Kidney epithelial cell (primary cell): ENCODE results near the gene ADPRM. TPM values are rescaled to one million over a fixed set of nuclear protein-coding genes. Genes with fewer than 3 reads are reported as not detected.

Source experiments
- DNase-seq: peaks from one replicate; pipeline ENCODE4 v3.0.0-alpha.2; 2010; ENCODE audit warnings: low read depth
- H3K27me3 ChIP-seq: 2 replicates; pipeline ENCODE4 v1.6.0; 2011; ENCODE audit warnings: low read length; ENCODE audit not compliant: control insufficient read depth, insufficient read depth
- H3K36me3 ChIP-seq: 2 replicates; pipeline ENCODE4 v1.5.1; 2011; ENCODE audit warnings: low read length; ENCODE audit not compliant: control insufficient read depth, insufficient read depth
- H3K4me3 ChIP-seq: 2 replicates; pipeline ENCODE4 v1.5.1; 2011; ENCODE audit warnings: low read depth, mild to moderate bottlenecking, control low read depth, low read length
- CTCF ChIP-seq: IDR thresholded peaks from 2 replicates; pipeline ENCODE4 v1.5.1; 2011; ENCODE audit warnings: mild to moderate bottlenecking, moderate library complexity, low read length, control low read depth, inconsistent platforms; ENCODE audit not compliant: insufficient read depth, poor library complexity, severe bottlenecking
- total RNA-seq: library from RNA; depleted of rRNA; stranded (reverse); fragments of >200 nt; gene quantifications from 2 replicates; pipeline ENCODE4 v1.2.3, GENCODE V29; 2015

The ADPRM gene, protein sequence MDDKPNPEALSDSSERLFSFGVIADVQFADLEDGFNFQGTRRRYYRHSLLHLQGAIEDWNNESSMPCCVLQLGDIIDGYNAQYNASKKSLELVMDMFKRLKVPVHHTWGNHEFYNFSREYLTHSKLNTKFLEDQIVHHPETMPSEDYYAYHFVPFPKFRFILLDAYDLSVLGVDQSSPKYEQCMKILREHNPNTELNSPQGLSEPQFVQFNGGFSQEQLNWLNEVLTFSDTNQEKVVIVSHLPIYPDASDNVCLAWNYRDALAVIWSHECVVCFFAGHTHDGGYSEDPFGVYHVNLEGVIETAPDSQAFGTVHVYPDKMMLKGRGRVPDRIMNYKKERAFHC
- total RNA-seq: 16.4 and 18.8 TPM in 2 replicates

- TF ChIP-seq CTCF: peak; percentile 48
- no peaks in the 10 kb centered on the region for H3K27me3 ChIP-seq
- peak within 1 kb of the TSS; percentile 97 for H3K4me3 ChIP-seq
- DNase-seq: peak; percentile 79
- no peaks in the 10 kb centered on the region for H3K36me3 ChIP-seq
Observed at GRCh38 chr17:10697092-10698081, at the start of gene ADPRM, which contains the start of gene SCO1. TSS of gene ADPRM (plus strand) at chr17:10697594. CDS start at chr17:10704927, 7,333 bp downstream. TSS of gene SCO1 (minus strand) at chr17:10697533. CDS start at chr17:10697507, 26 bp downstream.

- Histone ChIP-seq H3K36me3 (no peaks in the 10 kb centered on the region), H3K27me3 (no peaks in the 10 kb centered on the region), H3K4me3 (no peak overlapping the region)
- no peak for TF ChIP-seq CTCF
- DNase-seq: no peak
Observed at GRCh38 chr17:10648381-10648780, 49.0 kb upstream of the ADPRM start.

DNA sequence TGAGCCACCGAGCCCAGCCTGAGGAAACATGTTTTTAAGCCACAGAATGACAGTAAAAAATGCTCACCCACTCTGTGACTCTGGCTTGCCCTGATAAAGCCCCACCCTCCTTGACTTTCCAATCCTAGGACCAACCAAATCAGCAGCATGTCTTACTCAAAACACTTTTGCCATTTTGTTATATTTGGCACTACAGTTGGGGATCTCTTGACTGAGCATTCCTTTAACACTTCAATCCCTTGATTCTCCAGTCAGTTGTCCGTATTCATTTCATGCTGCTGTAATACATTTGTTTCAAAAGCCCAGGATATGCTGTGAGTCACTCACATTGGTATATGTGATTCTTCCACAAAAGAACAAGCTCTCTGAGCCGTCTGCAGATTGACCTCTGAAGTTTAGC is 48.4 kb upstream of the ADPRM start:
- H3K36me3 ChIP-seq: no peaks in the 10 kb centered on the region
- no peak for TF ChIP-seq CTCF
- DNase-seq: no peak
- H3K4me3 ChIP-seq: no peak overlapping the region
- H3K27me3 ChIP-seq: no peaks in the 10 kb centered on the region

GRCh38 chr17:10649602-10650001 is 47.8 kb upstream of the ADPRM start:
- TF ChIP-seq CTCF: no peak

DNA sequence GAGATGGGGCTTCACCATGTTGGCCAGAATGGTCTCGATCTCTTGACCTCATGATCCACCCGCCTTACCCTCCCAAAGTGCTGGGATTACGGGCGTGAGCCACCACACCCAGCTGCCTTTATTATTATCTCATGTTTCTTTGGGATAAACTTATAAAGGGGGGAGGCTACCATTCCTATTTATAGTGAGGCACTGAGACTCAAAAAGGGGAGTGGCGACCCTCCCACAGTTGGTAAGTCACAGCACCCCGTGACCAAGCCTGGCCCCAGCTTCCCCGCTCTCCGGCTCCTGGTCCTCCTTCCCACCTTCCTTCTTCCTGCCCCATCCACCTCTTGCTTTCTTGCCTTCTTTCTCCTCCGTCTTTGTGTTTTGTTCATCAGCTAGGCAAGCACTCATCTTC is 45.5 kb upstream of the ADPRM start:
- Histone ChIP-seq H3K27me3 (no peaks in the 10 kb centered on the region), H3K4me3 (no peak overlapping the region), H3K36me3 (no peaks in the 10 kb centered on the region)
- DNase-seq: no peak
- no peak for TF ChIP-seq CTCF

More at GRCh38 chr17:10649602-10650001, 47.8 kb upstream of the ADPRM start:
- H3K36me3 ChIP-seq: no peaks in the 10 kb centered on the region
- H3K4me3 ChIP-seq: no peak overlapping the region
- no peaks in the 10 kb centered on the region for H3K27me3 ChIP-seq
- DNase-seq: no peak
